HL-60 (cell line): ENCODE data around the gene NRCAM.
"Not testable (repeated sequence)": the region's sequence is repeated elsewhere in the genome, so short reads cannot be mapped to it uniquely, and the experiment has no call there.

Experiments used
- DNase-seq, 2 experiments: peaks; one replicate each; pipeline ENCODE4 v3.0.0-alpha.2; 2010 to 2020; ENCODE audit warnings: low read depth in 1 of 2, low spot score in 1 of 2
- H3K27ac ChIP-seq: fragments of 250-450 bp; sonication (Bioruptor Pico); replicated peaks from 2 replicates; pipeline ENCODE4 v1.5.1; 2020; ENCODE audit warnings: mild to moderate bottlenecking, moderate library complexity
- H3K27me3 ChIP-seq: fragments of 250-450 bp; sonication (Bioruptor Pico); 2 replicates; pipeline ENCODE4 v1.5.1; 2021; ENCODE audit warnings: mild to moderate bottlenecking, moderate library complexity; ENCODE audit not compliant: insufficient read depth, poor library complexity, severe bottlenecking
- H3K4me3 ChIP-seq: replicated peaks from 2 replicates; pipeline ENCODE4 v1.5.1; 2011; ENCODE audit warnings: mild to moderate bottlenecking, control low read depth, low read length; ENCODE audit not compliant: insufficient read depth
- GABPA ChIP-seq: IDR thresholded peaks from 2 replicates; pipeline ENCODE4 v1.6.1; 2012; ENCODE audit warnings: low read depth
- POLR2AphosphoS5 ChIP-seq: IDR thresholded peaks from 2 replicates; pipeline ENCODE4 v1.6.1; 2012; ENCODE audit warnings: low read depth
- SPI1 ChIP-seq: IDR thresholded peaks from 2 replicates; pipeline ENCODE4 v1.6.1; 2012; ENCODE audit warnings: low read depth, mild to moderate bottlenecking, borderline replicate concordance
- TF ChIP-seq, protein P1 (sequence below): IDR thresholded peaks from one replicate; pipeline ENCODE4 v1.5.1; 2011; ENCODE audit warnings: low read length, control low read depth, inconsistent platforms; ENCODE audit not compliant: insufficient read depth
- TF ChIP-seq, protein P2 (sequence below): IDR thresholded peaks from 2 replicates; pipeline ENCODE4 v1.6.1; 2012; ENCODE audit warnings: low read depth; ENCODE audit not compliant: insufficient replicate concordance

The NRCAM gene

GRCh38 chr7:108278281-108278680, 178.0 kb downstream of the NRCAM start:
- peaks cover 2% of the 10 kb centered on the region for H3K27me3 ChIP-seq
- no peak for DNase-seq
- H3K4me3 ChIP-seq = no peak overlapping the region
- H3K27ac ChIP-seq = no peak overlapping the region
- TF ChIP-seq SPI1 (no peak), POLR2AphosphoS5 (no peak), GABPA (no peak)
- TF ChIP-seq, protein P1, sequence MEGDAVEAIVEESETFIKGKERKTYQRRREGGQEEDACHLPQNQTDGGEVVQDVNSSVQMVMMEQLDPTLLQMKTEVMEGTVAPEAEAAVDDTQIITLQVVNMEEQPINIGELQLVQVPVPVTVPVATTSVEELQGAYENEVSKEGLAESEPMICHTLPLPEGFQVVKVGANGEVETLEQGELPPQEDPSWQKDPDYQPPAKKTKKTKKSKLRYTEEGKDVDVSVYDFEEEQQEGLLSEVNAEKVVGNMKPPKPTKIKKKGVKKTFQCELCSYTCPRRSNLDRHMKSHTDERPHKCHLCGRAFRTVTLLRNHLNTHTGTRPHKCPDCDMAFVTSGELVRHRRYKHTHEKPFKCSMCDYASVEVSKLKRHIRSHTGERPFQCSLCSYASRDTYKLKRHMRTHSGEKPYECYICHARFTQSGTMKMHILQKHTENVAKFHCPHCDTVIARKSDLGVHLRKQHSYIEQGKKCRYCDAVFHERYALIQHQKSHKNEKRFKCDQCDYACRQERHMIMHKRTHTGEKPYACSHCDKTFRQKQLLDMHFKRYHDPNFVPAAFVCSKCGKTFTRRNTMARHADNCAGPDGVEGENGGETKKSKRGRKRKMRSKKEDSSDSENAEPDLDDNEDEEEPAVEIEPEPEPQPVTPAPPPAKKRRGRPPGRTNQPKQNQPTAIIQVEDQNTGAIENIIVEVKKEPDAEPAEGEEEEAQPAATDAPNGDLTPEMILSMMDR = no peak
- TF ChIP-seq, protein P2, sequence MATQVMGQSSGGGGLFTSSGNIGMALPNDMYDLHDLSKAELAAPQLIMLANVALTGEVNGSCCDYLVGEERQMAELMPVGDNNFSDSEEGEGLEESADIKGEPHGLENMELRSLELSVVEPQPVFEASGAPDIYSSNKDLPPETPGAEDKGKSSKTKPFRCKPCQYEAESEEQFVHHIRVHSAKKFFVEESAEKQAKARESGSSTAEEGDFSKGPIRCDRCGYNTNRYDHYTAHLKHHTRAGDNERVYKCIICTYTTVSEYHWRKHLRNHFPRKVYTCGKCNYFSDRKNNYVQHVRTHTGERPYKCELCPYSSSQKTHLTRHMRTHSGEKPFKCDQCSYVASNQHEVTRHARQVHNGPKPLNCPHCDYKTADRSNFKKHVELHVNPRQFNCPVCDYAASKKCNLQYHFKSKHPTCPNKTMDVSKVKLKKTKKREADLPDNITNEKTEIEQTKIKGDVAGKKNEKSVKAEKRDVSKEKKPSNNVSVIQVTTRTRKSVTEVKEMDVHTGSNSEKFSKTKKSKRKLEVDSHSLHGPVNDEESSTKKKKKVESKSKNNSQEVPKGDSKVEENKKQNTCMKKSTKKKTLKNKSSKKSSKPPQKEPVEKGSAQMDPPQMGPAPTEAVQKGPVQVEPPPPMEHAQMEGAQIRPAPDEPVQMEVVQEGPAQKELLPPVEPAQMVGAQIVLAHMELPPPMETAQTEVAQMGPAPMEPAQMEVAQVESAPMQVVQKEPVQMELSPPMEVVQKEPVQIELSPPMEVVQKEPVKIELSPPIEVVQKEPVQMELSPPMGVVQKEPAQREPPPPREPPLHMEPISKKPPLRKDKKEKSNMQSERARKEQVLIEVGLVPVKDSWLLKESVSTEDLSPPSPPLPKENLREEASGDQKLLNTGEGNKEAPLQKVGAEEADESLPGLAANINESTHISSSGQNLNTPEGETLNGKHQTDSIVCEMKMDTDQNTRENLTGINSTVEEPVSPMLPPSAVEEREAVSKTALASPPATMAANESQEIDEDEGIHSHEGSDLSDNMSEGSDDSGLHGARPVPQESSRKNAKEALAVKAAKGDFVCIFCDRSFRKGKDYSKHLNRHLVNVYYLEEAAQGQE = no peak

GRCh38 chr7:108274447-108274846, 181.8 kb downstream of the NRCAM start:
- DNase-seq = peak in 1 of 2 experiments; percentile 35
- not testable (repeated sequence) for H3K27ac ChIP-seq, H3K4me3 ChIP-seq, H3K27me3 ChIP-seq
- peak; percentile 93 for TF ChIP-seq SPI1

- not testable (repeated sequence) for H3K4me3 ChIP-seq, H3K27ac ChIP-seq, H3K27me3 ChIP-seq, DNase-seq
These were observed 183.3 kb downstream of the NRCAM start for GRCh38 chr7:108272891-108273290.

GRCh38 chr7:108270385-108271015, 185.7 kb downstream of the NRCAM start:
- no peak for TF ChIP-seq SPI1
- no peak for DNase-seq
- H3K27ac ChIP-seq = no peak overlapping the region

GRCh38 chr7:108268200-108268820, 187.9 kb downstream of the NRCAM start:
- no peak overlapping the region for H3K4me3 ChIP-seq
- TF ChIP-seq GABPA = no peak
- H3K27ac ChIP-seq = no peak overlapping the region
- H3K27me3 ChIP-seq = no peaks in the 10 kb centered on the region
- no peak for DNase-seq

More at GRCh38 chr7:108270385-108271015, 185.7 kb downstream of the NRCAM start:
- H3K4me3 ChIP-seq = no peak overlapping the region
- H3K27me3 ChIP-seq = no peaks in the 10 kb centered on the region

DNA sequence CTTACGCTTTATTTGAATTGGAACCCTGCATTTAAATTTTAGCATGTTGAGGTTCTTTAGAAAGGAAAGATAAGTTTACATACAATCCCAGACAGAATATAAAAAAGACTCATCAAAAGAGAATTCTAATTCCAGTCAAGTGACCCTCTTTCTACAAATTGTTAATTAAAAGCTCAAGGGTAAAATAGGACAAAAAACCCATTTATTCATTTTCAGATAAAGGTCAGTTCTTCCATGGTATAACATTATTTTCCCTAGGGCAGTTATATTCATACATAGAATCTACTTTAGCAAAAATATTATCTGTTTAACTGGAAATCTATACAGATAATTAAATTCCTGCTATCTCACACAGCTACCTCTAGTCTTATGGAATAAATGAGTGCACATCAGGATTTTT, 188.6 kb downstream of the NRCAM start:
- H3K4me3 ChIP-seq = no peak overlapping the region
- H3K27ac ChIP-seq = no peak overlapping the region
- TF ChIP-seq, protein P2 = no peak
- TF ChIP-seq POLR2AphosphoS5 (no peak), GABPA (no peak), SPI1 (no peak)
- TF ChIP-seq, protein P1 = no peak
- no peak for DNase-seq
- no peaks in the 10 kb centered on the region for H3K27me3 ChIP-seq
